HG02943 (cell line): ENCODE data around the gene FCRL3.
"Not testable (repeated sequence)": the region's sequence is repeated elsewhere in the genome, so short reads cannot be mapped to it uniquely, and the experiment has no call there.

Experiments used
- ATAC-seq: cut with Tn5 transposase; IDR thresholded peaks from one replicate; pipeline ENCODE4 v1.9.1; 2021; ENCODE audit warnings: mild to moderate bottlenecking, low read depth, moderate library complexity; ENCODE audit not compliant: unreplicated experiment

Gene FCRL3

GRCh38 chr1:157700732-157701131 lies at the start of gene FCRL3:
FCRL3 (minus strand) TSS chr1:157700769; CDS start chr1:157700489, 280 bp downstream.
- no peak for ATAC-seq

GRCh38 chr1:157748262-157748817 lies 47.8 kb upstream of the FCRL3 start:
- ATAC-seq = no peak

GRCh38 chr1:157739229-157739901 lies 38.8 kb upstream of the FCRL3 start:
- ATAC-seq = no peak

- ATAC-seq = not testable (repeated sequence)
Observed at GRCh38 chr1:157735991-157736390, 35.4 kb upstream of the FCRL3 start.

- no peak for ATAC-seq
Observed at GRCh38 chr1:157734321-157734720, 33.8 kb upstream of the FCRL3 start.

- no peak for ATAC-seq
Observed at GRCh38 chr1:157732755-157733154, 32.2 kb upstream of the FCRL3 start.

GRCh38 chr1:157725221-157725577 lies 24.6 kb upstream of the FCRL3 start:
- no peak for ATAC-seq

- no peak for ATAC-seq
Observed at GRCh38 chr1:157724537-157725220, 24.1 kb upstream of the FCRL3 start.

GRCh38 chr1:157723157-157723556 lies 22.6 kb upstream of the FCRL3 start:
- ATAC-seq = no peak

GRCh38 chr1:157721985-157722384 lies 21.4 kb upstream of the FCRL3 start:
- no peak for ATAC-seq

- ATAC-seq = no peak
Observed at GRCh38 chr1:157715736-157716135, 15.2 kb upstream of the FCRL3 start.

GRCh38 chr1:157711802-157712201 lies 11.2 kb upstream of the FCRL3 start:
- no peak for ATAC-seq

GRCh38 chr1:157704878-157705277 lies 4.3 kb upstream of the FCRL3 start:
- ATAC-seq = no peak

GRCh38 chr1:157703981-157704380 lies 3.4 kb upstream of the FCRL3 start:
- no peak for ATAC-seq

GRCh38 chr1:157702308-157702825 lies 1.8 kb upstream of the FCRL3 start:
- no peak for ATAC-seq

- ATAC-seq = no peak
Observed at GRCh38 chr1:157700305-157700704, 264 bp downstream of the FCRL3 start.

GRCh38 chr1:157697781-157698569 lies 2.6 kb downstream of the FCRL3 start:
- ATAC-seq = no peak

GRCh38 chr1:157696966-157697628 lies 3.5 kb downstream of the FCRL3 start:
- ATAC-seq = no peak

GRCh38 chr1:157695417-157695816 lies 5.2 kb downstream of the FCRL3 start:
- no peak for ATAC-seq

GRCh38 chr1:157691285-157691920 lies 9.2 kb downstream of the FCRL3 start:
- no peak for ATAC-seq
